ENCODE results near the gene PJA1.

GRCh38 chrX:69144838-69145680, 20.2 kb downstream of the PJA1 start:
- TF ChIP-seq CTCF (conservative IDR thresholded peaks at IDR 0.05 in 1 of 2, IDR thresholded peaks at IDR 0.05 in 1 of 2; ENCODE audit: extremely low read depth in 1 of 2, insufficient read depth in 1 of 2, low read depth in 1 of 2, low read length in 2 of 2) = no peak
- no peak for TF ChIP-seq EZH2 (IDR thresholded peaks at IDR 0.05; ENCODE audit: borderline replicate concordance, low read length)

Measured in mammary epithelial cell (primary cell).